Measurements from ENCODE around the gene ZKSCAN3. TPM values are rescaled to one million over a fixed set of nuclear protein-coding genes. Genes with fewer than 3 reads are reported as not detected.

The ZKSCAN3 gene
- polyA plus RNA-seq, 1 donor (not counting 4 experiments of a cell fraction or from before 2014, with no cell fraction given): 3.1 TPM

DNA sequence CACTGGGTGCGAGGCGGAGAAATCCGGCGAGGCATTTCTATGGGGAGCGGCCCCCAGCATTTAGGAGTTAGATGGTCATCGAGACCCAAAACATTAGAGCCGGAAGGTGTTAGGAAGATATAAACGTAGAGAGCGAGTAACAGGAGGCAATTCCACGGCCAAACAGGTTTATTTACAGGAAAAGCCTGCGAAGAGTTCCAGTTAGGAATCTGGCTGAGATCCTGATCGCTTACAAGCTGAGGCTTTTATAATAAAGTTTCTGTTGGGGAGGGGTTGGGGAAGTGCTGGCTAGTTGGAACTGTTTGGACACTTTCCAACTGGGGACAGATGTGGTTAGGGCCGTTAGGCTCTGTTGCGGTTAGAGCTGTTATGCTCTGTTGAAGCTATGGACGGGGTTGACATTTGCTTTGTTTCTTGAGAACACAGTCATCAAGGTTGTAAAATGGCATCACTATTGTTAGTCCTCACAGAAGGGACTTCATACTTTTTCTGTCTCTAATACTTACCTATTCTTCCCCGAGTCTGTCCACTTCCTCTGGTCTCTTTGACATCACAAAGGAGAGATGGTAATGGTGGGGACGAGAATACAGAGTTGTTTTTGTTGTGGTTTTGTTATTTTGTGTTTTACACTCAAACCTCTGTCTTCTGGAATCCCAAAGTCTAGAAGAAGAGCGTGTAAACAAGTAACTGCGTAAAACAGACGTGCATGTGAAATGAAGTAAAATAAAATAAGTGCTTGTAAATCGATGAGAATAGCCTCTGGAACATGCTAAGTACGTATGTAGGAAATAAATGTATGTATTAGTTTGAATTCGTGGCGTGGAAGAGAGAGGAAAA lies 13.2 kb upstream of the ZKSCAN3 start:
- Histone ChIP-seq H3K9me1 (ENCODE audit: control insufficient read depth, extremely low read depth, insufficient read depth, low read length) (no peaks in the 10 kb centered on the region), H3K4me2 (ENCODE audit: control insufficient read depth, extremely low read depth, insufficient read depth, low read depth, low read length) (peak overlapping the region; percentile 95), H3K79me2 (ENCODE audit: control insufficient read depth, insufficient read depth, low read length) (no peaks in the 10 kb centered on the region), H3K36me3 (ENCODE audit: control insufficient read depth in 2 of 2, extremely low read depth in 1 of 2, insufficient read depth in 2 of 2, low read length in 2 of 2) (no peaks in the 10 kb centered on the region), H2AFZ (ENCODE audit: control insufficient read depth, low read length) (peak overlapping the region; percentile 87), H3K4me3 (ENCODE audit: control insufficient read depth in 2 of 3, extremely low read depth in 1 of 3, insufficient read depth in 2 of 3, low read depth in 1 of 3, low read length in 3 of 3) (peak overlapping the region; percentile 51 to 85 (median 81)), H3K4me1 (ENCODE audit: control insufficient read depth, extremely low read depth, insufficient read depth, low read length) (peaks cover 13% of the 10 kb centered on the region), H4K20me1 (ENCODE audit: control insufficient read depth, extremely low read depth, insufficient read depth, low read length) (no peaks in the 10 kb centered on the region), H3K9ac (ENCODE audit: control insufficient read depth, extremely low read depth, insufficient read depth, low read length) (peak overlapping the region; percentile 82), H3K27ac (ENCODE audit: control insufficient read depth, insufficient read depth, low read length) (peak overlapping the region; percentile 86), H3K9me3 (ENCODE audit: control insufficient read depth, low read depth, low read length) (no peaks in the 10 kb centered on the region), H3K27me3 (ENCODE audit: control insufficient read depth, extremely low read depth, insufficient read depth, low read length) (no peaks in the 10 kb centered on the region)
- FAIRE-seq (no peak), DNase-seq (ENCODE audit: low read depth, low spot score) (no peak)
- TF ChIP-seq EZH2 (IDR thresholded peaks at IDR 0.05; ENCODE audit: low read length): no peak
- TF ChIP-seq, protein P1, sequence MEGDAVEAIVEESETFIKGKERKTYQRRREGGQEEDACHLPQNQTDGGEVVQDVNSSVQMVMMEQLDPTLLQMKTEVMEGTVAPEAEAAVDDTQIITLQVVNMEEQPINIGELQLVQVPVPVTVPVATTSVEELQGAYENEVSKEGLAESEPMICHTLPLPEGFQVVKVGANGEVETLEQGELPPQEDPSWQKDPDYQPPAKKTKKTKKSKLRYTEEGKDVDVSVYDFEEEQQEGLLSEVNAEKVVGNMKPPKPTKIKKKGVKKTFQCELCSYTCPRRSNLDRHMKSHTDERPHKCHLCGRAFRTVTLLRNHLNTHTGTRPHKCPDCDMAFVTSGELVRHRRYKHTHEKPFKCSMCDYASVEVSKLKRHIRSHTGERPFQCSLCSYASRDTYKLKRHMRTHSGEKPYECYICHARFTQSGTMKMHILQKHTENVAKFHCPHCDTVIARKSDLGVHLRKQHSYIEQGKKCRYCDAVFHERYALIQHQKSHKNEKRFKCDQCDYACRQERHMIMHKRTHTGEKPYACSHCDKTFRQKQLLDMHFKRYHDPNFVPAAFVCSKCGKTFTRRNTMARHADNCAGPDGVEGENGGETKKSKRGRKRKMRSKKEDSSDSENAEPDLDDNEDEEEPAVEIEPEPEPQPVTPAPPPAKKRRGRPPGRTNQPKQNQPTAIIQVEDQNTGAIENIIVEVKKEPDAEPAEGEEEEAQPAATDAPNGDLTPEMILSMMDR (optimal IDR thresholded peaks at IDR 0.05 in 1 of 3, IDR thresholded peaks at IDR 0.05 in 1 of 3, conservative IDR thresholded peaks at IDR 0.05 in 1 of 3; ENCODE audit: extremely low read depth in 1 of 3, insufficient read depth in 2 of 3, low read length in 3 of 3): no peak
- dilution Hi-C loops (cut with MboI; ENCODE audit: extremely low pct_ligation_motif_present, low sequenced_read_pairs): no loop called here

DNA sequence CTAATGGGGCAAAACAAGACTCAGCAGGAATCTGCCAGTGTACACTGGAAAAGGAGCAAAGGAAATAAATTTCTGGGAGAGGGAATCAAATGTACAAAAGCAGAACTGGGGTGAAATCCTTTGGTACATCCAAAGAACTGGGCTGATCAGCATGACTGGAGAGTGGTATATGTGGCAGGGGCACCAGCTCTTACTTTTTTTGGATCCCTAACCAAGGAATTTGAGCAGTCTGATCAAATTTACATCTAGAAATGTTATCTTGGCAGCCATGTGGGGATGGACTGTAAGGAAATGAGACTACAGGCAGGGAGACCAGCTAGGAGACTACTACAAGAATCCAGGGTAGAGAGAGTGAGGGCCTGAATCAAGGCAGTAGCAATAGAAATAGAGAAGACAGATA lies 12.6 kb upstream of the ZKSCAN3 start:
- H3K27ac ChIP-seq (ENCODE audit: control insufficient read depth, insufficient read depth, low read length): no peak overlapping the region
- peak overlapping the region; percentile 87 for H2AFZ ChIP-seq (ENCODE audit: control insufficient read depth, low read length)
- H3K27me3 ChIP-seq (ENCODE audit: control insufficient read depth, extremely low read depth, insufficient read depth, low read length): no peaks in the 10 kb centered on the region
- no peaks in the 10 kb centered on the region for H4K20me1 ChIP-seq (ENCODE audit: control insufficient read depth, extremely low read depth, insufficient read depth, low read length)
- TF ChIP-seq, protein P1 (optimal IDR thresholded peaks at IDR 0.05 in 1 of 3, IDR thresholded peaks at IDR 0.05 in 1 of 3, conservative IDR thresholded peaks at IDR 0.05 in 1 of 3; ENCODE audit: extremely low read depth in 1 of 3, insufficient read depth in 2 of 3, low read length in 3 of 3): no peak
- TF ChIP-seq EZH2 (IDR thresholded peaks at IDR 0.05; ENCODE audit: low read length): no peak
- dilution Hi-C loops (cut with MboI; ENCODE audit: extremely low pct_ligation_motif_present, low sequenced_read_pairs): no loop called here
- peak overlapping the region in 1 of 3 experiments; percentile 81 for H3K4me3 ChIP-seq (ENCODE audit: control insufficient read depth in 2 of 3, extremely low read depth in 1 of 3, insufficient read depth in 2 of 3, low read depth in 1 of 3, low read length in 3 of 3)
- no peaks in the 10 kb centered on the region for H3K79me2 ChIP-seq (ENCODE audit: control insufficient read depth, insufficient read depth, low read length)
- peak overlapping the region; percentile 95 for H3K4me2 ChIP-seq (ENCODE audit: control insufficient read depth, extremely low read depth, insufficient read depth, low read depth, low read length)
- FAIRE-seq (no peak), DNase-seq (ENCODE audit: low read depth, low spot score) (no peak)
- no peaks in the 10 kb centered on the region for H3K9me3 ChIP-seq (ENCODE audit: control insufficient read depth, low read depth, low read length)
- H3K4me1 ChIP-seq (ENCODE audit: control insufficient read depth, extremely low read depth, insufficient read depth, low read length): peaks cover 13% of the 10 kb centered on the region
- no peaks in the 10 kb centered on the region for H3K9me1 ChIP-seq (ENCODE audit: control insufficient read depth, extremely low read depth, insufficient read depth, low read length)
- no peaks in the 10 kb centered on the region for H3K36me3 ChIP-seq (ENCODE audit: control insufficient read depth in 2 of 2, extremely low read depth in 1 of 2, insufficient read depth in 2 of 2, low read length in 2 of 2)
- H3K9ac ChIP-seq (ENCODE audit: control insufficient read depth, extremely low read depth, insufficient read depth, low read length): no peak overlapping the region

Data from keratinocyte (primary cell).